MM.1S (cell line): ENCODE measurements around the gene MED13L.
"Not testable (repeated sequence)": the region's sequence is repeated elsewhere in the genome, so short reads cannot be mapped to it uniquely, and the experiment has no call there.

ENCODE experiments used
- DNase-seq: peaks from one replicate; pipeline ENCODE4 v3.0.0-alpha.2; 2015
- H2AFZ ChIP-seq: fragments of 300-600 bp; sonication (generic); 2 replicates; pipeline ENCODE4 v1.6.0; 2016; ENCODE audit warnings: antibody characterized with exemption, low read length
- H3F3A ChIP-seq: fragments of 300-600 bp; sonication (generic); 2 replicates; pipeline ENCODE4 v1.6.1; 2016; ENCODE audit warnings: mild to moderate bottlenecking, antibody characterized with exemption, low read length, moderate library complexity, mixed read lengths; ENCODE audit not compliant: insufficient read depth
- H3K27ac ChIP-seq: fragments of 300-600 bp; sonication (generic); 2 replicates; pipeline ENCODE4 v1.5.1; 2016; ENCODE audit warnings: mild to moderate bottlenecking, low read length
- H3K27me3 ChIP-seq: fragments of 300-600 bp; sonication (generic); replicated peaks from 2 replicates; pipeline ENCODE4 v1.6.0; 2016; ENCODE audit warnings: low read length; ENCODE audit not compliant: insufficient read depth
- H3K36me3 ChIP-seq: fragments of 300-600 bp; sonication (generic); replicated peaks from 2 replicates; pipeline ENCODE4 v1.6.1; 2016; ENCODE audit warnings: mild to moderate bottlenecking, low read length, mixed read lengths; ENCODE audit not compliant: insufficient read depth
- H3K4me1 ChIP-seq: fragments of 300-600 bp; sonication (generic); 2 replicates; pipeline ENCODE4 v1.6.1; 2016; ENCODE audit warnings: low read length, mixed read lengths
- H3K4me2 ChIP-seq: fragments of 300-600 bp; sonication (generic); 2 replicates; pipeline ENCODE4 v1.6.0; 2016; ENCODE audit warnings: low read depth, low read length
- H3K4me3 ChIP-seq: fragments of 300-600 bp; sonication (generic); 2 replicates; pipeline ENCODE4 v1.5.1; 2016; ENCODE audit warnings: low read length, mixed read lengths
- H3K79me2 ChIP-seq: fragments of 300-600 bp; sonication (generic); 2 replicates; pipeline ENCODE4 v1.6.1; 2016; ENCODE audit warnings: mixed run types, low read length, mixed read lengths
- H3K9ac ChIP-seq: fragments of 300-600 bp; sonication (generic); 2 replicates; pipeline ENCODE4 v1.6.1; 2016; ENCODE audit warnings: low read length, mixed read lengths
- H3K9me2 ChIP-seq: fragments of 300-600 bp; sonication (generic); replicated peaks from 2 replicates; pipeline ENCODE4 v1.6.1; 2016; ENCODE audit warnings: mild to moderate bottlenecking, low read length, mixed read lengths; ENCODE audit not compliant: insufficient read depth
- H3K9me3 ChIP-seq: fragments of 300-600 bp; sonication (generic); replicated peaks from 2 replicates; pipeline ENCODE4 v1.6.1; 2016; ENCODE audit warnings: mild to moderate bottlenecking, low read length, mixed read lengths; ENCODE audit not compliant: insufficient read depth
- H4K20me1 ChIP-seq: fragments of 300-600 bp; sonication (generic); 2 replicates; pipeline ENCODE4 v1.6.1; 2016; ENCODE audit warnings: mild to moderate bottlenecking, low read length, moderate library complexity, mixed read lengths; ENCODE audit not compliant: insufficient read depth
- EZH2 ChIP-seq: fragments of 300-600 bp; sonication (generic); optimal IDR thresholded peaks from 2 replicates; pipeline ENCODE3; 2017; ENCODE audit warnings: low read depth, mild to moderate bottlenecking, antibody characterized with exemption, low read length, mixed read lengths
- EZH2phosphoT487 ChIP-seq: fragments of 300-600 bp; sonication (generic); IDR thresholded peaks from 2 replicates; pipeline ENCODE4 v1.6.1; 2018; ENCODE audit warnings: antibody characterized with exemption, low read length
- TF ChIP-seq, protein P1 (sequence below): fragments of 300-600 bp; sonication (generic); IDR thresholded peaks from 2 replicates; pipeline ENCODE4 v1.5.1; 2016; ENCODE audit warnings: antibody characterized with exemption, low read length, mixed read lengths

Gene MED13L

GRCh38 chr12:115979351-115979750, 298.1 kb downstream of the MED13L start:
- Histone ChIP-seq H3K79me2 (no peaks in the 10 kb centered on the region), H3K9ac (no peak overlapping the region), H3K36me3 (no peaks in the 10 kb centered on the region), H4K20me1 (no peaks in the 10 kb centered on the region), H3K27ac (no peak overlapping the region), H3K4me1 (no peaks in the 10 kb centered on the region), H3K4me2 (no peak overlapping the region), H3K27me3 (no peaks in the 10 kb centered on the region), H3K4me3 (no peak overlapping the region), H3K9me2 (no peaks in the 10 kb centered on the region), H3F3A (no peaks in the 10 kb centered on the region), H2AFZ (no peak overlapping the region), H3K9me3 (no peaks in the 10 kb centered on the region)
- TF ChIP-seq, protein P1, sequence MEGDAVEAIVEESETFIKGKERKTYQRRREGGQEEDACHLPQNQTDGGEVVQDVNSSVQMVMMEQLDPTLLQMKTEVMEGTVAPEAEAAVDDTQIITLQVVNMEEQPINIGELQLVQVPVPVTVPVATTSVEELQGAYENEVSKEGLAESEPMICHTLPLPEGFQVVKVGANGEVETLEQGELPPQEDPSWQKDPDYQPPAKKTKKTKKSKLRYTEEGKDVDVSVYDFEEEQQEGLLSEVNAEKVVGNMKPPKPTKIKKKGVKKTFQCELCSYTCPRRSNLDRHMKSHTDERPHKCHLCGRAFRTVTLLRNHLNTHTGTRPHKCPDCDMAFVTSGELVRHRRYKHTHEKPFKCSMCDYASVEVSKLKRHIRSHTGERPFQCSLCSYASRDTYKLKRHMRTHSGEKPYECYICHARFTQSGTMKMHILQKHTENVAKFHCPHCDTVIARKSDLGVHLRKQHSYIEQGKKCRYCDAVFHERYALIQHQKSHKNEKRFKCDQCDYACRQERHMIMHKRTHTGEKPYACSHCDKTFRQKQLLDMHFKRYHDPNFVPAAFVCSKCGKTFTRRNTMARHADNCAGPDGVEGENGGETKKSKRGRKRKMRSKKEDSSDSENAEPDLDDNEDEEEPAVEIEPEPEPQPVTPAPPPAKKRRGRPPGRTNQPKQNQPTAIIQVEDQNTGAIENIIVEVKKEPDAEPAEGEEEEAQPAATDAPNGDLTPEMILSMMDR: no peak
- no peak for TF ChIP-seq EZH2phosphoT487
- no peak for DNase-seq

GRCh38 chr12:115976829-115977228, 300.7 kb downstream of the MED13L start:
- not testable (repeated sequence) for H3K27ac ChIP-seq, H3K27me3 ChIP-seq, H3K4me3 ChIP-seq, H3K4me2 ChIP-seq, H3K36me3 ChIP-seq, DNase-seq, H3K9me2 ChIP-seq, H3K9me3 ChIP-seq, H2AFZ ChIP-seq, H3K79me2 ChIP-seq, H3F3A ChIP-seq, H3K9ac ChIP-seq, H3K4me1 ChIP-seq, H4K20me1 ChIP-seq

GRCh38 chr12:115975411-115975810, 302.1 kb downstream of the MED13L start:
- no peaks in the 10 kb centered on the region for H3K9me2 ChIP-seq
- TF ChIP-seq EZH2: no peak
- TF ChIP-seq EZH2phosphoT487: no peak
- TF ChIP-seq, protein P1: no peak
- no peaks in the 10 kb centered on the region for H3F3A ChIP-seq
- no peak for DNase-seq
- H3K4me1 ChIP-seq: no peaks in the 10 kb centered on the region
- no peak overlapping the region for H3K4me2 ChIP-seq
- H3K36me3 ChIP-seq: no peaks in the 10 kb centered on the region
- no peaks in the 10 kb centered on the region for H4K20me1 ChIP-seq
- no peak overlapping the region for H3K27ac ChIP-seq
- no peaks in the 10 kb centered on the region for H3K27me3 ChIP-seq
- H3K9ac ChIP-seq: no peak overlapping the region
- no peaks in the 10 kb centered on the region for H3K9me3 ChIP-seq
- H2AFZ ChIP-seq: no peak overlapping the region
- H3K79me2 ChIP-seq: no peaks in the 10 kb centered on the region
- no peak overlapping the region for H3K4me3 ChIP-seq

GRCh38 chr12:115973968-115974724, 303.3 kb downstream of the MED13L start:
- Histone ChIP-seq H3K79me2 (no peaks in the 10 kb centered on the region), H3K4me2 (no peak overlapping the region)
- TF ChIP-seq EZH2 (no peak), EZH2phosphoT487 (no peak)
- TF ChIP-seq, protein P1: no peak

More at GRCh38 chr12:115973968-115974724, 303.3 kb downstream of the MED13L start:
- Histone ChIP-seq H3K9ac (no peak overlapping the region), H3K27me3 (no peaks in the 10 kb centered on the region), H3F3A (no peaks in the 10 kb centered on the region), H3K36me3 (no peaks in the 10 kb centered on the region), H2AFZ (no peak overlapping the region), H3K27ac (no peak overlapping the region), H3K9me3 (no peaks in the 10 kb centered on the region), H3K9me2 (no peaks in the 10 kb centered on the region), H3K4me1 (no peaks in the 10 kb centered on the region), H4K20me1 (no peaks in the 10 kb centered on the region), H3K4me3 (no peak overlapping the region)
- no peak for DNase-seq
